ENCODE data around the gene SEMA4C. TPM values are rescaled to one million over a fixed set of nuclear protein-coding genes. Genes with fewer than 3 reads are reported as not detected.

SEMA4C gene
- total RNA-seq, 2 experiments from 2014 or later: 0.06 to 0.19 TPM

GRCh38 chr2:96830044-96830562, 39.8 kb downstream of the SEMA4C start:
- no TSS peak for BruUV-seq (replicated peaks)
- TF ChIP-seq CTCF (conservative IDR thresholded peaks at IDR 0.05; ENCODE audit: low read length) (no peak), EZH2phosphoT487 (IDR thresholded peaks at IDR 0.05; ENCODE audit: borderline replicate concordance, low read depth, low read length) (no peak)
- Histone ChIP-seq H3K9me2 (ENCODE audit: insufficient read depth, low read length) (no peaks in the 10 kb centered on the region), H3K36me3 (ENCODE audit: insufficient read depth, low read length) (peaks cover 86% of the 10 kb centered on the region), H3K79me2 (ENCODE audit: insufficient read depth, low read depth, low read length) (no peaks in the 10 kb centered on the region), H3K27ac (ENCODE audit: low read depth, low read length, poor library complexity, severe bottlenecking) (no peak overlapping the region), H4K20me1 (ENCODE audit: insufficient read depth, low read length) (no peaks in the 10 kb centered on the region), H3K9me3 (ENCODE audit: low read length) (no peaks in the 10 kb centered on the region), H3K4me1 (ENCODE audit: insufficient read depth, low read length, poor library complexity, severe bottlenecking) (peaks cover 11% of the 10 kb centered on the region), H2AFZ (ENCODE audit: low read length) (no peak overlapping the region), H3K4me2 (ENCODE audit: low read length) (no peak overlapping the region), H3K4me3 (ENCODE audit: low read depth, low read length, poor library complexity, severe bottlenecking) (no peak overlapping the region)
- intact Hi-C loops (cut with micrococcal nuclease; ENCODE audit: unreplicated experiment): no loop called here
- ChIA-PET POLR2A (no interaction called here), CTCF (ENCODE audit: unreplicated experiment) (no interaction called here)
- DNase-seq (ENCODE audit: low spot score): no peak

GRCh38 chr2:96828874-96829273, 41.0 kb downstream of the SEMA4C start:
- no TSS peak for BruUV-seq (replicated peaks)
- ChIA-PET CTCF (ENCODE audit: unreplicated experiment) (no interaction called here), POLR2A (no interaction called here)
- H3K27ac ChIP-seq (ENCODE audit: low read depth, low read length, poor library complexity, severe bottlenecking): no peak overlapping the region
- H3K4me1 ChIP-seq (ENCODE audit: insufficient read depth, low read length, poor library complexity, severe bottlenecking): peaks cover 11% of the 10 kb centered on the region
- peaks cover 86% of the 10 kb centered on the region for H3K36me3 ChIP-seq (ENCODE audit: insufficient read depth, low read length)
- H3K4me2 ChIP-seq (ENCODE audit: low read length): no peak overlapping the region
- H2AFZ ChIP-seq (ENCODE audit: low read length): no peak overlapping the region
- DNase-seq (ENCODE audit: low spot score): no peak
- no peak for TF ChIP-seq CTCF (conservative IDR thresholded peaks at IDR 0.05; ENCODE audit: low read length)
- TF ChIP-seq EZH2phosphoT487 (IDR thresholded peaks at IDR 0.05; ENCODE audit: borderline replicate concordance, low read depth, low read length): no peak
- H3K4me3 ChIP-seq (ENCODE audit: low read depth, low read length, poor library complexity, severe bottlenecking): no peak overlapping the region
- H3K9me3 ChIP-seq (ENCODE audit: low read length): no peaks in the 10 kb centered on the region
- H4K20me1 ChIP-seq (ENCODE audit: insufficient read depth, low read length): no peaks in the 10 kb centered on the region
- H3K9me2 ChIP-seq (ENCODE audit: insufficient read depth, low read length): no peaks in the 10 kb centered on the region
- intact Hi-C loops (cut with micrococcal nuclease; ENCODE audit: unreplicated experiment): no loop called here
- no peaks in the 10 kb centered on the region for H3K79me2 ChIP-seq (ENCODE audit: insufficient read depth, low read depth, low read length)

DNA sequence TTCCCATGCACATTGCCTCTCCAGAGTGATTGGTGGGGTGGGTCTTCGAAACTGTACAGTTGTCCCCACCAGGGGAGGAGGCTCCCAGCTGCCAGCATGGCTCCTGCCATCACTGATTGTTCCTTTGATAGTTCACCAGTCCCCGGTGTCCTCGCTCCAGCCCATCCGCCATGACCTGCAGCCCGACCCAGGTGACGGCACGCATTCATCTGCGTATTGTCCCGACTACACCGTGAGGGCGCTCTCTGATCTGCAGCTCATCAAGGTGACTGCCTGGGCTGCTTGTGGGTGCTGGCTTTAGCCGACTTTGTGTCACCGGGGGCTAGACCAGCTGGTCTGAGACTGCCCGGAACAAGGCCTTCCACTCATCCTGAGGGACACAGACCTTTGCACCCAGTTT, 41.4 kb downstream of the SEMA4C start:
- Histone ChIP-seq H3K9me2 (ENCODE audit: insufficient read depth, low read length) (no peaks in the 10 kb centered on the region), H2AFZ (ENCODE audit: low read length) (no peak overlapping the region), H3K36me3 (ENCODE audit: insufficient read depth, low read length) (peaks cover 85% of the 10 kb centered on the region), H3K9me3 (ENCODE audit: low read length) (no peaks in the 10 kb centered on the region), H3K27ac (ENCODE audit: low read depth, low read length, poor library complexity, severe bottlenecking) (no peak overlapping the region), H4K20me1 (ENCODE audit: insufficient read depth, low read length) (no peaks in the 10 kb centered on the region), H3K4me2 (ENCODE audit: low read length) (no peak overlapping the region), H3K4me1 (ENCODE audit: insufficient read depth, low read length, poor library complexity, severe bottlenecking) (peaks cover 8% of the 10 kb centered on the region), H3K4me3 (ENCODE audit: low read depth, low read length, poor library complexity, severe bottlenecking) (no peak overlapping the region), H3K79me2 (ENCODE audit: insufficient read depth, low read depth, low read length) (no peaks in the 10 kb centered on the region)
- CTCF ChIA-PET (ENCODE audit: unreplicated experiment): no interaction called here
- no TSS peak for BruUV-seq (replicated peaks)
- TF ChIP-seq EZH2phosphoT487 (IDR thresholded peaks at IDR 0.05; ENCODE audit: borderline replicate concordance, low read depth, low read length) (no peak), CTCF (conservative IDR thresholded peaks at IDR 0.05; ENCODE audit: low read length) (no peak)
- POLR2A ChIA-PET: no interaction called here
- DNase-seq (ENCODE audit: low spot score): no peak
- intact Hi-C loops (cut with micrococcal nuclease; ENCODE audit: unreplicated experiment): no loop called here
